GM12878 (cell line): Measurements from ENCODE around the gene PLXNC1. TPM values are rescaled to one million over a fixed set of nuclear protein-coding genes. Genes with fewer than 3 reads are reported as not detected.

Source experiments
- ATAC-seq: fragments of 200-7000 bp; cut with Tn5 transposase; 3 replicates; pipeline ENCODE4 v1.9.1; 2020; ENCODE audit warnings: mild to moderate bottlenecking, moderate library complexity
- BruUV-seq: library from RNA; stranded (reverse); fragments of 400-500 nt; replicated peaks from 2 replicates; lab custom pipeline; 2021; lab: Mats Ljungman, UMichigan
- CTCF ChIA-PET: fragments of 300-600 bp; sonication (Branson Sonifier 250); formaldehyde crosslinking; extraction: SDS; loops from one replicate; lab custom pipeline; 2021; ENCODE audit warnings: inconsistent platforms; lab: Yijun Ruan, JAX
- POLR2A ChIA-PET: fragments of 350-600 bp; formaldehyde crosslinking; extraction: SDS; loops from one replicate; lab custom pipeline; 2021; ENCODE audit warnings: inconsistent platforms; lab: Charles Lee
- RAD21 ChIA-PET: fragments of 300-600 bp; sonication (Branson Sonifier 250); formaldehyde crosslinking; loops from one replicate; lab custom pipeline; 2023; ENCODE audit warnings: antibody characterized with exemption; ENCODE audit not compliant: unreplicated experiment; lab: Charles Lee
- SMC1A ChIA-PET: fragments of 300-600 bp; sonication (Branson Sonifier 250); formaldehyde crosslinking; loops from one replicate; lab custom pipeline; 2023; ENCODE audit not compliant: unreplicated experiment, uncharacterized antibody; lab: Charles Lee
- DNase-seq: peaks from one replicate; pipeline ENCODE4 v3.0.0-alpha.2; 2011; ENCODE audit warnings: low read depth, low spot score
- FAIRE-seq: peaks from 3 replicates; lab custom pipeline; 2011; peaks lifted over from hg19 to GRCh38; lab: Jason Lieb, UNC
- H2AFZ ChIP-seq: 2 replicates; pipeline ENCODE4 v1.6.0; 2011; ENCODE audit warnings: low read depth, low read length, control low read depth; ENCODE audit not compliant: control insufficient read depth
- H3K27ac ChIP-seq: 2 replicates; pipeline ENCODE4 v1.5.1; 2011; ENCODE audit warnings: control low read depth; ENCODE audit not compliant: control insufficient read depth, insufficient read depth
- H3K27me3 ChIP-seq, 2 experiments: replicated peaks in 1 of 2; 2 replicates each; pipeline versions ENCODE4 v1.6.0 to v1.6.1; 2011; ENCODE audit warnings: low read length in 1 of 2; ENCODE audit not compliant: control insufficient read depth in 2 of 2, insufficient read depth in 2 of 2
- H3K36me3 ChIP-seq, 2 experiments: 2 replicates each; pipeline ENCODE4 v1.5.1; 2011; ENCODE audit warnings: low read length in 1 of 2; ENCODE audit not compliant: control insufficient read depth in 2 of 2, insufficient read depth in 2 of 2
- H3K4me1 ChIP-seq: 2 replicates; pipeline ENCODE4 v1.6.1; 2011; ENCODE audit warnings: mild to moderate bottlenecking, low read length, moderate library complexity, mixed read lengths; ENCODE audit not compliant: control insufficient read depth, insufficient read depth
- H3K4me2 ChIP-seq: 2 replicates; pipeline ENCODE4 v1.6.0; 2011; ENCODE audit warnings: control low read depth; ENCODE audit not compliant: control insufficient read depth, insufficient read depth
- H3K4me3 ChIP-seq: fragments of 200-600 bp; sonication (generic); 2 replicates; pipeline ENCODE4 v1.5.1; 2016
- H3K79me2 ChIP-seq: 2 replicates; pipeline ENCODE4 v1.6.0; 2011; ENCODE audit warnings: low read length; ENCODE audit not compliant: control insufficient read depth, insufficient read depth
- H3K9ac ChIP-seq: 2 replicates; pipeline ENCODE4 v1.8.0; 2011; ENCODE audit warnings: low read length, control low read depth, mixed read lengths; ENCODE audit not compliant: control insufficient read depth, insufficient read depth
- H3K9me3 ChIP-seq: replicated peaks from 3 replicates; pipeline ENCODE4 v1.5.1; 2011; ENCODE audit warnings: mild to moderate bottlenecking, low read length; ENCODE audit not compliant: control insufficient read depth, insufficient read depth
- H4K20me1 ChIP-seq: 2 replicates; pipeline ENCODE4 v1.6.0; 2011; ENCODE audit not compliant: control insufficient read depth, insufficient read depth
- CREB1 ChIP-seq: IDR thresholded peaks from 2 replicates; pipeline ENCODE4 v1.6.1; 2012; ENCODE audit warnings: low read depth, mild to moderate bottlenecking, inconsistent platforms
- CREM ChIP-seq: IDR thresholded peaks from 2 replicates; pipeline ENCODE4 v1.6.1; 2014; ENCODE audit warnings: antibody characterized with exemption, low read depth
- EED ChIP-seq: sonication (generic); IDR thresholded peaks from 2 replicates; pipeline ENCODE4 v1.6.1; 2016; ENCODE audit warnings: antibody characterized with exemption, low read depth
- EGR1 ChIP-seq, 2 experiments: IDR thresholded peaks; 1 replicate in 1 of 2; 2 replicates in 1 of 2; pipeline ENCODE4 v1.6.1; 2011 to 2012; ENCODE audit warnings: low read depth in 2 of 2, low read length in 2 of 2, borderline replicate concordance in 1 of 2, mild to moderate bottlenecking in 1 of 2, moderate library complexity in 1 of 2
- ETV6 ChIP-seq, 2 experiments: fragments of 450-650 bp in 1 of 2; IDR thresholded peaks in 1 of 2; conservative IDR thresholded peaks in 1 of 2; 2 replicates each; pipeline ENCODE4 v1.6.1; 2014; ENCODE audit warnings: antibody characterized with exemption in 1 of 2, borderline replicate concordance in 1 of 2, low read depth in 1 of 2, mild to moderate bottlenecking in 1 of 2, moderate library complexity in 1 of 2
- EZH2 ChIP-seq: IDR thresholded peaks from 2 replicates; pipeline ENCODE4 v1.6.1; 2012; ENCODE audit warnings: low read depth, mild to moderate bottlenecking, control low read depth, inconsistent platforms, low read length, borderline replicate concordance; ENCODE audit not compliant: control insufficient read depth
- RUNX3 ChIP-seq: IDR thresholded peaks from 2 replicates; pipeline ENCODE4 v1.6.1; 2012; ENCODE audit warnings: low read length, inconsistent platforms
- SUZ12 ChIP-seq: fragments of 200-600 bp; sonication (generic); IDR thresholded peaks from one replicate; pipeline ENCODE4 v1.6.1; 2018; ENCODE audit warnings: antibody characterized with exemption, mild to moderate bottlenecking; ENCODE audit not compliant: unreplicated experiment
- TCF12 ChIP-seq: IDR thresholded peaks from 2 replicates; pipeline ENCODE4 v1.6.1; 2011; ENCODE audit warnings: low read depth, mild to moderate bottlenecking, low read length
- USF1 ChIP-seq: IDR thresholded peaks from 2 replicates; pipeline ENCODE4 v1.6.1; 2011; ENCODE audit warnings: borderline replicate concordance, low read depth, mild to moderate bottlenecking, moderate library complexity, mixed read lengths, low read length; ENCODE audit not compliant: insufficient read depth; ENCODE audit errors: extremely low read length
- WGBS: methylation state at CpG from one replicate; pipeline ENCODE4 v1.1.6; 2016; ENCODE audit warnings: low lambda C conversion rate; ENCODE audit not compliant: insufficient replicate concordance, insufficient coverage; ENCODE audit errors: missing lambda C conversion rate; 5-methylcytosine and 5-hydroxymethylcytosine counted together
- in situ Hi-C: fragments of 300-500 bp; cut with MboI; formaldehyde crosslinking; loops from 9 replicates; pipeline ENCODE4 v1.14.3; 2018; ENCODE audit warnings: mixed read lengths
- intact Hi-C: fragments of 100-400 bp; cut with micrococcal nuclease; formaldehyde crosslinking; loops from one replicate; pipeline ENCODE4 v1.14.2; 2022; ENCODE audit not compliant: unreplicated experiment
- polyA plus RNA-seq, 11 experiments: library from polyadenylated mRNA; depleted of rRNA in 4 of 11; unstranded in 6 of 11; stranded (reverse) in 5 of 11; fragments of >200 nt; fragmentation: Nextera tagmentation in 4 of 11; fragmentation: Illumina TruSeq in 1 of 11; extraction: Ambion mirVana in 4 of 11; extraction: Trizol in 1 of 11; gene quantifications; 1 replicate in 1 of 11; 2 replicates in 10 of 11; pipeline versions ENCODE4 v1.2.1 to v1.2.3, GENCODE V29; 2011 to 2016; ENCODE audit warnings: inconsistent platforms in 2 of 11, missing spikeins in 2 of 11, low read depth in 1 of 11
- total RNA-seq, 4 experiments: library from RNA; depleted of rRNA in 3 of 4; stranded (reverse); fragments of >200 nt in 3 of 4; fragmentation: Illumina TruSeq in 1 of 4; extraction: Trizol in 1 of 4; gene quantifications; 2 replicates each; pipeline versions ENCODE4 v1.2.1 to v1.2.3, GENCODE V29; 2013 to 2021

The PLXNC1 gene
- total and polyA plus RNA-seq, 10 of the 15 experiments (the other 5 are each of a cell fraction or from before 2014, with no cell fraction given) = 5.2 to 41.2 (median 24.6) TPM

GRCh38 chr12:94172973-94173372 is 24.6 kb downstream of the PLXNC1 start:
- RAD21 ChIA-PET = interaction anchor here (0.9 to 8.2 kb wide), 12 partner anchors 12 to 96 kb away, joined by 3 to 107 read pairs (median 8); no protein-coding TSS in a partner anchor
- no peak overlapping the region for H3K4me3 ChIP-seq

More at GRCh38 chr12:94172973-94173372, 24.6 kb downstream of the PLXNC1 start:
- Histone ChIP-seq H3K4me2 (peak overlapping the region; percentile 95), H3K9ac (no peak overlapping the region), H3K27ac (peak overlapping the region; percentile 92), H3K27me3 (no peaks in the 10 kb centered on the region), H3K9me3 (peaks cover 5% of the 10 kb centered on the region), H2AFZ (no peak overlapping the region), H3K79me2 (peaks cover 8% of the 10 kb centered on the region), H3K36me3 (peaks cover 7 to 12% of the 10 kb centered on the region in 2 experiments), H4K20me1 (no peaks in the 10 kb centered on the region), H3K4me1 (peaks cover 47% of the 10 kb centered on the region)
- 55% methylated on average over 9 of the region's 9 CpGs for WGBS
- DNase-seq (no peak), ATAC-seq (no peak), FAIRE-seq (no peak)
- no TSS peak for BruUV-seq
- intact Hi-C loops = no loop called here
- TF ChIP-seq CREB1 = 0 out of 2 replicates have a peak, but pooled peaks have one; percentile 42
- no peak for TF ChIP-seq TCF12
- 0 out of 2 replicates have a peak, but pooled peaks have one; percentile 51 for TF ChIP-seq EED
- peak in 1 of 2 experiments; percentile 47; a peak in 1 of 3 replicates for TF ChIP-seq EGR1 (IDR thresholded peaks at IDR 0.05; ENCODE audit: borderline replicate concordance in 1 of 2, low read depth in 2 of 2, low read length in 2 of 2)
- no peak for TF ChIP-seq SUZ12
- peak; percentile 65 for TF ChIP-seq RUNX3
- TF ChIP-seq USF1 = no peak
- no peak for TF ChIP-seq EZH2
- TF ChIP-seq CREM = peak; percentile 59
- peak in 1 of 2 experiments; percentile 45; a peak in 1 of 4 replicates for TF ChIP-seq ETV6 (conservative IDR thresholded peaks at IDR 0.05 in 1 of 2, IDR thresholded peaks at IDR 0.05 in 1 of 2; ENCODE audit: borderline replicate concordance in 1 of 2, low read depth in 1 of 2)
- ChIA-PET SMC1A (interaction anchor here (0.9 to 16.3 kb wide), 20 partner anchors 10 to 703 kb away, joined by 3 to 367 read pairs (median 4); partner anchors contain the start of gene PLXNC1), POLR2A (interaction anchor here (0.7 to 5.3 kb wide), 10 partner anchors 12 to 615 kb away, joined by 3 to 41 read pairs (median 4); no protein-coding TSS in a partner anchor), CTCF (interaction anchor here (0.5 to 3.3 kb wide), 16 partner anchors 8 to 604 kb away, joined by 3 to 14 read pairs (median 4); no protein-coding TSS in a partner anchor)
- in situ Hi-C loops = no loop called here
